NCI-H526 (cell line): ENCODE data around the gene EPB41L1.

Experiments
- DNase-seq, 2 experiments: peaks; one replicate each; lab custom pipeline; 2025; lab: John Stamatoyannopoulos, UW

EPB41L1 gene

DNA sequence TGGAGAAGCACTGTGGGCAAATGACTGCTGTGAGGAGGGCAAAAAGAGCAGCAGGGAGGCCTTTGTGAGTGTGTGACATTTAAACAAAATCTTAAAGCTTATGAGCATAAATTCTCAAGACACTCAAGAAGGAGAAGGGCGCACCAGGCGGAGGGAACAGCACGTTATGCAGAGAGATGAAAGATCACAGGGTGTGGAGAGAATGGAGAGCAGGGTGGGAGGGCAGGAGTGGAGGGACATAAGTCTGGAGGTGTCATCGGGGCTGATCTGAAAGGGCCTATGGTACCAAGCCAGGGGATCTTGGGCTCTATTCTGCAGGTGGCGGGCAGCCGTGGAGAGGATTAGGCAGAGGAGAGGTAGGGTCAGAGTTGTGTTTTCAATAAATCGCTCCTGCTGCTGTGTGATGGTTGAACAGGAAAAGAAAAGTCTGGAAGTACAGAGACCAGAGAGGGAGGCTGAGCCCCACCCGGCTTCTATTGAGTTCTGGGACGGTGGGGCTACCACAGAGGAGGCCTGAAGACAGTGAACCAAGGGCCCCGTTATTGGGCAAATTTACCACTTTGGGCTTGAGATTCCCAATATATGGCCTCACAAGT lies 127.3 kb downstream of the EPB41L1 start:
- DNase-seq = no peak
